Thymus (tissue), 11 donors: ENCODE data around the gene HOXA1. TPM values are rescaled to one million over a fixed set of nuclear protein-coding genes. Genes with fewer than 3 reads are reported as not detected.

Experiments used
- DNase-seq, 9 donors: peaks; one replicate each; pipeline ENCODE4 v3.0.0-alpha.2; 2013; ENCODE audit warnings: low spot score in 9 of 9, low read depth in 6 of 9, missing footprints in 1 of 9
- H3K27ac ChIP-seq, 2 donors: one replicate each; pipeline ENCODE4 v1.5.1; 2013; ENCODE audit warnings: control low read depth in 1 of 2, low read depth in 1 of 2, low read length in 1 of 2, mild to moderate bottlenecking in 1 of 2, moderate library complexity in 1 of 2
- H3K27me3 ChIP-seq, 2 donors: one replicate each; pipeline ENCODE4 v1.5.1; 2013; ENCODE audit warnings: low read length in 1 of 2; ENCODE audit not compliant: control insufficient read depth in 2 of 2, insufficient read depth in 1 of 2
- H3K36me3 ChIP-seq, 2 donors: one replicate each; pipeline ENCODE4 v1.5.1; 2013; ENCODE audit warnings: low read length in 1 of 2, mild to moderate bottlenecking in 1 of 2, moderate library complexity in 1 of 2; ENCODE audit not compliant: control insufficient read depth in 2 of 2, insufficient read depth in 2 of 2
- H3K4me1 ChIP-seq, 2 donors: one replicate each; pipeline ENCODE4 v1.5.1; 2013; ENCODE audit warnings: low read length in 2 of 2; ENCODE audit not compliant: control insufficient read depth in 2 of 2, insufficient read depth in 2 of 2
- H3K4me3 ChIP-seq, 2 donors: one replicate each; pipeline ENCODE4 v1.5.1; 2013; ENCODE audit warnings: low read length in 2 of 2, control low read depth in 1 of 2, mild to moderate bottlenecking in 1 of 2
- H3K9me3 ChIP-seq, 2 donors: one replicate each; pipeline ENCODE4 v1.5.1; 2013; ENCODE audit warnings: low read length in 1 of 2, mild to moderate bottlenecking in 1 of 2; ENCODE audit not compliant: control insufficient read depth in 2 of 2, insufficient read depth in 1 of 2
- WGBS: extraction: QIAGEN DNeasy Blood & Tissue Kit; methylation state at CpG from one replicate; pipeline ENCODE4 v1.1.7; 2013; 5-methylcytosine and 5-hydroxymethylcytosine counted together
- polyA plus RNA-seq: library from polyadenylated mRNA; stranded (reverse); fragments of 200-250 nt; gene quantifications from one replicate; pipeline ENCODE4 v1.2.3, GENCODE V29; 2013
- total RNA-seq: library from RNA; stranded (reverse); fragments of 120-200 nt; gene quantifications from one replicate; pipeline ENCODE4 v1.2.4, GENCODE V29; 2013
- donor health status: healthy.

Gene HOXA1
- total and polyA plus RNA-seq, 2 donors = 0.28 to 0.71 TPM

DNA sequence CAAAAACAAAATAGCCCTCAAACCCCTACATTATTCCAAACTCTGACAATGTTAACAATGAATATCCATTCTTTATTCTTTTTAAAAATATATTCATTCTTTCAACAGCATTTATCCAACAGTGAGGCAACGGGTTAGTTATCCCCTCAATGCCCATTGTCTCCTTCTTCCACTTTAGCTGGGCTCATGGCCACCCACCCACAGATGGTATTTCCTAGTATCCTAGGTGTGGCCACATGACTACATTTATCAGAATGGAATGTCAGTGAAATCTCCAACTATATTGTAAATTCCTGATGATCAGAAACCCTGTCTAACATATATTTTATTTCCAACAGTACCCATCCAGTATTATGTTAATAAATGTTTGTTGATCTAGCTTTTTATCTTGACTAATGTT lies 13.6 kb downstream of the HOXA1 start:
- no peak overlapping the region for H3K27ac ChIP-seq
- WGBS = 95% methylated on average over 1 of the region's 1 CpG
- H3K27me3 ChIP-seq = peaks cover 3 to 22% of the 10 kb centered on the region in 2 donors
- H3K4me3 ChIP-seq = no peak overlapping the region
- no peaks in the 10 kb centered on the region for H3K4me1 ChIP-seq
- H3K36me3 ChIP-seq = no peaks in the 10 kb centered on the region
- DNase-seq = no peak
- no peaks in the 10 kb centered on the region for H3K9me3 ChIP-seq

DNA sequence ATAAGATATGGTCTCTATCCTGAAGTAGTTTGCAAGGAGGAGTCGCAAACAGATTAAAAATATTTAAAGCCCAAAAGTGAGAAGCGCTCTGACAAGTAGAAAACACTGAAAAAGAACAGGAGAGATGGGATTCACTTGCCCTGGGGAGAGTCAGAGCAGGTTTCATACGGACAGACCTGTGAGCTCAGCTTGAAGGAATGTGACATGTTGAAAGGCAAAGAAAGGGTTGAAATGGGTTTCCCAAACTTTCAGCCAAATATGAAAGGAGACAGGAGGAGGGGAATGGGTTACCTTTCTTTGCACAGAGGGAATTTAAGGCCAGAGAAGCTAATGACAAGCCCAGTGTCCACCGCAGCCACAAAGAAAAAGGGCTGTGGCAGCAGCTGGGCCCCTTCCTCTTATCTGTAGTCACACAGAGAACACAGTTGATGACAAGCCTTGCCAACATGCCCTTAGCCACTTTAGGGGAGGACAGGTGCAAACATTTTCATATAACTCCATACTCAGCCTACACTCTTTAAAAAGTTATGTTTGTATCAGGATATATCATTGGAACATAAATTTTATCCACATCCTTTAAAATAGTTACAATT lies 14.9 kb downstream of the HOXA1 start:
- H3K4me3 ChIP-seq = no peak overlapping the region
- H3K36me3 ChIP-seq = no peaks in the 10 kb centered on the region
- no peak for DNase-seq
- no peaks in the 10 kb centered on the region for H3K4me1 ChIP-seq
- WGBS = 89% methylated on average over 4 of the region's 4 CpGs
- H3K9me3 ChIP-seq = no peaks in the 10 kb centered on the region
- H3K27me3 ChIP-seq = peaks cover 0 to 10% of the 10 kb centered on the region in 2 donors
- no peak overlapping the region for H3K27ac ChIP-seq

DNA sequence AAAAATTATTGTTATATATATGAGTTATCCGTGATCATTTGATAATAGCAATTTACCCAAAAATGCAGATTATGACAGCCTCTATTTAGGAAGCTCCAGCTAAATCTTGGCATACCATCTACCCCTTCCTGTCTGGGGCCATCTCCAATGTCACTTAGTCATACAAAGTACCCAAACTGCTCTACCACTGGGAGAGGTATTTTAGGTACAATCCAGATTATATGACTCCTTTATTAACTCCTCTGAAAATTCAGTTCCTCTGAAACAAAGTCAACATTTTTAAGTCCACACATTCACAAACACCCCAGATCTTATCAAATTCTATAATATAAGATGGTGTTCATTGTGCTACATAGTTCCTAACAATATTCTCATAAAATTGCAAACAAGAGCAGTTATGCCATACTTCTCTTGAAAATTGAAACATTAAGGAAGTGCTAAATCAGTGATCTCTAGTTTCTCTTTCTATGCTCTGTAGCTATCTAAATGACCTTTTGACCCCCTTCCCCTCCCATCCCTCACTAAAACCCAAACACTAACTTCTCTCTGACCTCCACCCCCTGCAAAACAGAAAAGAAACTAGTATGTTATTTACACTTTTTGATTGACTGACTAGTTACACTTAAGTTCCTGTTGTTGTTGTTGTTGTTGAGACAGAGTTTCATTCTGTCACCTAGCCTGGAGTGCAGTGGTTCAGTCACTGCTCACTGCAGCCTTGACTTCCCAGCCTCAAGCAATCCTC lies 16.4 kb downstream of the HOXA1 start:
- H3K4me3 ChIP-seq = no peak overlapping the region

DNA sequence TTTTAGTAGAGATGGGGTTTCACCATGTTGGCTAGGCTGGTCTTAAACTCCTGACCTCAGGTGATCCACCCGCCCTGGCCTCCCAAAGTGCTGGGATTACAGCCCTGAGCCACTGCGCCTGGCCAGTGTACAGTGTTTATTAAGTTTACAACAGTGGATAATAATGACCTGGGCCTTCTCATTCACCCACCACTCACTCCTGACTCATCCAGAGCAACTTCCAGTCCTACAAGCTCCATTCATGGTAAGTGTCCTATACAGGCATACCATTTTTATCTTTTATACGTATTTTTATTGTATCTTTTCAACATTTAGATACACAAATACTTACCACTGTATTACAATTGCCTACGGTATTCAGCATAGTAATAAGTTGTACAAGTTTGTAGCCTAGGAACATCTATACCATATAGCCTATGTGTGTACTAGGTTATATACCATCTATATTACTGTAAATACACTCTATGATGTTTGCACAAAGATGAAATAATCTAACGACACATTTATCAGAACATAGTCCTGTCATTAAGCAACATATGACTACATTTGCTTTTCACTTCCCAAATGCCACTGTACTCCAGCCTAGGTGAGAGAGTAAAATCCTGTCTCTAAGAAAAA lies 17.1 kb downstream of the HOXA1 start:
- Histone ChIP-seq H3K27me3 (no peaks in the 10 kb centered on the region), H3K4me3 (no peak overlapping the region), H3K27ac (no peak overlapping the region), H3K4me1 (no peaks in the 10 kb centered on the region), H3K9me3 (no peaks in the 10 kb centered on the region), H3K36me3 (no peaks in the 10 kb centered on the region)
- DNase-seq = no peak
- 97% methylated on average over 5 of the region's 5 CpGs for WGBS

More for the DNA sequence above, 16.4 kb downstream of the HOXA1 start:
- DNase-seq = no peak
- 97% methylated on average over 1 of the region's 1 CpG for WGBS
- H3K4me1 ChIP-seq = no peaks in the 10 kb centered on the region
- no peaks in the 10 kb centered on the region for H3K36me3 ChIP-seq
- H3K9me3 ChIP-seq = no peaks in the 10 kb centered on the region
- H3K27ac ChIP-seq = no peak overlapping the region
- peaks cover 0 to 2% of the 10 kb centered on the region in 2 donors for H3K27me3 ChIP-seq

DNA sequence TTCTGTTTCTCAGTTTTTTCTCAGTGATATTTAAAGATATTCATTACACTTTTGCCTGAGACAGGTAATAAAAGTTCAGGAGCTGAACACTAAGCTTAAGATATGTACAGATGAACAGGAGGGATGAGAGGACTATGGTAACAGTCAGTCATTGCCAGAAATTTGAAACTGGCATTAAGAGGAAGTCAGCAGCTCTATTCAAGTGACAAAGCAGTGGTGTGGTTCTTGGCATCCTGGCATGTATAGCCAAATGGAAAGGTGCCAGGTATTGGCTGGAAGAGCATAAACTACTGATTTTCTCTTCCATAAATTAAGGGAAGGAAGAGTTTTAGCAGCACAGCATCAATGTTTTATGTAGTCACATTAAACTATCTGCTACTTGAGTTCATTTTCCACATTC lies 22.7 kb downstream of the HOXA1 start:
- no peaks in the 10 kb centered on the region for H3K36me3 ChIP-seq
- no peaks in the 10 kb centered on the region for H3K27me3 ChIP-seq
- H3K4me3 ChIP-seq = no peak overlapping the region
- H3K4me1 ChIP-seq = no peaks in the 10 kb centered on the region
- H3K27ac ChIP-seq = no peak overlapping the region
- no peaks in the 10 kb centered on the region for H3K9me3 ChIP-seq
- DNase-seq = no peak

DNA sequence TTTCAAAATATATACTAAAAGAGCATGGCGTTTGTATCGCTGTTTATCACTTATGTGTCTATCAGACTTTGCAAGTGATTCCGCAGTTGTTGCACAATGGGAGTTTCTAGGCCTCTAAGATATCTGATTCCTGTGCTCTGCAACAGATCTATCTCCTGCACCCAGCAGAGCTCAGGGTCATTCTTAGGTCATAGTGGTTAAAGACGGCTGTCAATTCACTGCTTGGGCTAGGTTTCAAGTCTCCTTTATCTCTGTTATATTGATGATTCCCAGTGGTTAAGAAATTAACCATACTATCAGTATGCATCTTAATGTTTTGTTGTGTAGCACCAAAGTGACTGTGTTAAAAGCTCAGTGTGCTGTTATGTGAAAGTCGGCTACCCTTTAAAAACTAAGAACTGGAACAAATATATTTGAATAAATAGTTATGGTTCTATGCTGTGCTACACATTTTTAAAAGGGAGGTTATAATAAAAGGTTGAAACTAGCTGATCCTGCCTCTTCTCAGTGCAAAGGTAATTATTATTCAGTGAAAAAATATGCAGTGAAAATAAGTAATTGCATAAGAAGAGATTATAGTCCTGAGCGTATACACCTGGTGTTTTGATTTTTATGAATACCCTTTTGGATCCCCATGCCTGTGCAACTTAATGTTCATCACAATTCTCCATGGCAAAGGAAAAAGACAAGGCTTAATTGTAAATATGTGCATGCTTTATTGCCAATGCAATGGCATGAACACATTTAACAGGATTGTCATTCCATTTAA lies 24.0 kb downstream of the HOXA1 start:
- WGBS = 89% methylated on average over 6 of the region's 6 CpGs
- no peak overlapping the region for H3K27ac ChIP-seq
- no peak overlapping the region for H3K4me3 ChIP-seq
- H3K36me3 ChIP-seq = no peaks in the 10 kb centered on the region
- no peaks in the 10 kb centered on the region for H3K4me1 ChIP-seq
- H3K27me3 ChIP-seq = no peaks in the 10 kb centered on the region
- no peak for DNase-seq
- no peaks in the 10 kb centered on the region for H3K9me3 ChIP-seq

DNA sequence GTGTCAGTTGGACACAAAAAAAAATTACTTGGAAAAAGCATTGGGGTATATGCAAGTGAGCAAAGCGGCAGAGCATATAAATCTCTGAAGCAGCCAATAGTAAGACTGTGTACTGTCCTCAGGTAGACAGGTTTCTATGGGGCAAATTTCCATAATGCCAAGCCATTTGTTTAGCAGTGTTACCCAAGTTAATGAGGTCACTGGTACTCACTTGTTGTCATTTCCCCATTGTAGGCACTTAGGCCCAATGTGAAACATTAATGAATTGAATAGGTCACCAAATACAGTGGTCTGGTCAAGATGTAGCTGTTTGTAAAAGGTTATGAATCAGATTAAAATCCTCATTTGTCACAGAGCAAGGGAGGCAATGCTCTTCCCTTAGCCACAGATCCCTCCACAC lies 27.5 kb downstream of the HOXA1 start:
- Histone ChIP-seq H3K4me1 (no peaks in the 10 kb centered on the region), H3K4me3 (no peak overlapping the region), H3K27me3 (no peaks in the 10 kb centered on the region), H3K27ac (no peak overlapping the region), H3K9me3 (no peaks in the 10 kb centered on the region), H3K36me3 (no peaks in the 10 kb centered on the region)
- WGBS = 98% methylated on average over 1 of the region's 1 CpG
- DNase-seq = no peak

DNA sequence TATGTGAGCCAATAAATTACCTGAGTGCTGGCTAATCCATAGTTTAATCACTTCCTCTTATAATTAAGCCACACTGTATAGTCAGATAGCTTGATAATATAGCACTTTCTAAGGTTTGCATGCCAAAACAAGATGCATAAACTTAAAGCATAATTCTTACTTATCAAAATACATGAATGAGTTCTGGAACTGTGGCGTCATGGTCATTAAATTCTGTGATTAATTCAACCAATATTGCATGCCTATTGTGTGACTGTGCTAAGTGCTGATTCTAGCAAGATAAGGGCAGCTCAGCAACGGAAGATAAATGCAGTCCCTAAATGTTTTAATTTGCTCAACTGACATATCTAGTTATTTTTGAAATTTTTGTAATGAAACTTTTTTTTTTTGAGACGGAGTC lies 29.7 kb downstream of the HOXA1 start:
- H3K27ac ChIP-seq = no peak overlapping the region
- no peak overlapping the region for H3K4me3 ChIP-seq
- no peaks in the 10 kb centered on the region for H3K4me1 ChIP-seq
- DNase-seq = no peak
- WGBS = 96% methylated on average over 3 of the region's 3 CpGs
- no peaks in the 10 kb centered on the region for H3K27me3 ChIP-seq
- no peaks in the 10 kb centered on the region for H3K36me3 ChIP-seq
- no peaks in the 10 kb centered on the region for H3K9me3 ChIP-seq

DNA sequence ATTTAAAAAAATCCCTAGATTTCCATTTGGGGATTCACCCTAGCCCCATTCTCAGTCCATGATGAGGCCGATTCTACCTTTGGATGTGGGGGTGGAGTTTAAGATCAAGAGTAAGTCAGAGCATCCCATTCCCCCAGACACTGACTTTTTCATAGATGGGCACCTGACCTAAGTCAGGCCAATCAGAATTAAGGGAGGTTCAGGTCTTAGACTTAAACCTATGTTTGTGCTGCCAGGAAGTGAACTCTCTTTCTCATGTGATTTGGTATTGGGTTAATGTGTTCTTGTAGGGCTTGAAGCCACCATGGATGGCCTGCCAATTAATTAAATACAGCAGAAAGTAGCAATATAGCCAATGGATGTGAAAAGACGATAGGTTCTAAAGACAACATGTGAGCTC lies 30.1 kb downstream of the HOXA1 start:
- H3K9me3 ChIP-seq = no peaks in the 10 kb centered on the region
- 98% methylated on average over 2 of the region's 2 CpGs for WGBS
- no peaks in the 10 kb centered on the region for H3K4me1 ChIP-seq
- H3K4me3 ChIP-seq = no peak overlapping the region
- DNase-seq = no peak
- no peaks in the 10 kb centered on the region for H3K36me3 ChIP-seq
- H3K27me3 ChIP-seq = no peaks in the 10 kb centered on the region
- H3K27ac ChIP-seq = no peak overlapping the region
